Panc1 (cell line): ENCODE results near the gene RADIL.

ENCODE experiments used
- TCF7L2 ChIP-seq: IDR thresholded peaks from 2 replicates; pipeline ENCODE4 v1.6.1; 2011; ENCODE audit warnings: mild to moderate bottlenecking, low read depth, low read length, inconsistent platforms
- TF ChIP-seq, protein P1 (sequence below): fragments of 450-650 bp; IDR thresholded peaks from 2 replicates; pipeline ENCODE4 v1.5.1; 2017; ENCODE audit warnings: mild to moderate bottlenecking

DNA sequence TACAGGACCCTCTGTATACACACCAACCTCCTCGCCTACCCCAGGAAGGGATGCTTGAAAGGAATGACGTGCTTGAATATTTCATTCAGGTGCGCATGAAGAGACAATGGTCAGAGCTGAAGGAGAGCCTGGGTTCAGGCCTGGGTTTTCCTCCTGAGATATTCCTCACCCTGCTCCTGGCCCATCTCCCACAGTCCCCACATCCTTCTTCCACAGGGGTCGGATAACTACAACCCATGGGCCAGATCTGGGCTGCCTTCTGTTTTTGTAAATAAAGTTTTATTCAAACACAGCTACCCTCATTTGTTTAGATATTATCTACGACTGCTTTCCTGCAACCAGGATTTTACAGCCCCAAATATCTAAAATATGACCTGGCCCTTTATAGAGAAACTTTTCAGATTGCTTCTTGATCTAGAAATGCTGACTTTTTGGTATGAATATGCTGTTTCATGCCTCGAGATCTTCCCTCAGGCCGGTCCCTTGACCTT lies 1.8 kb upstream of the RADIL start:
- TF ChIP-seq, protein P1, sequence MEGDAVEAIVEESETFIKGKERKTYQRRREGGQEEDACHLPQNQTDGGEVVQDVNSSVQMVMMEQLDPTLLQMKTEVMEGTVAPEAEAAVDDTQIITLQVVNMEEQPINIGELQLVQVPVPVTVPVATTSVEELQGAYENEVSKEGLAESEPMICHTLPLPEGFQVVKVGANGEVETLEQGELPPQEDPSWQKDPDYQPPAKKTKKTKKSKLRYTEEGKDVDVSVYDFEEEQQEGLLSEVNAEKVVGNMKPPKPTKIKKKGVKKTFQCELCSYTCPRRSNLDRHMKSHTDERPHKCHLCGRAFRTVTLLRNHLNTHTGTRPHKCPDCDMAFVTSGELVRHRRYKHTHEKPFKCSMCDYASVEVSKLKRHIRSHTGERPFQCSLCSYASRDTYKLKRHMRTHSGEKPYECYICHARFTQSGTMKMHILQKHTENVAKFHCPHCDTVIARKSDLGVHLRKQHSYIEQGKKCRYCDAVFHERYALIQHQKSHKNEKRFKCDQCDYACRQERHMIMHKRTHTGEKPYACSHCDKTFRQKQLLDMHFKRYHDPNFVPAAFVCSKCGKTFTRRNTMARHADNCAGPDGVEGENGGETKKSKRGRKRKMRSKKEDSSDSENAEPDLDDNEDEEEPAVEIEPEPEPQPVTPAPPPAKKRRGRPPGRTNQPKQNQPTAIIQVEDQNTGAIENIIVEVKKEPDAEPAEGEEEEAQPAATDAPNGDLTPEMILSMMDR, result no peak
- no peak for TF ChIP-seq TCF7L2
